A673 (cell line): ENCODE measurements around the gene CDAN1.

ENCODE experiments used
- EZH2 ChIP-seq: fragments of 200-600 bp; sonication (generic); IDR thresholded peaks from 2 replicates; pipeline ENCODE4 v1.6.1; 2017; ENCODE audit warnings: borderline replicate concordance, low read depth, mild to moderate bottlenecking, mixed read lengths, antibody characterized with exemption, low read length; ENCODE audit not compliant: poor library complexity, severe bottlenecking
- TF ChIP-seq, protein P1 (sequence below): fragments of 300-800, 200-600 bp; sonication (generic); conservative IDR thresholded peaks from 2 replicates; pipeline ENCODE4 v1.5.1; 2017; ENCODE audit warnings: low read depth, mild to moderate bottlenecking, antibody characterized with exemption, low read length, moderate library complexity, mixed read lengths

DNA sequence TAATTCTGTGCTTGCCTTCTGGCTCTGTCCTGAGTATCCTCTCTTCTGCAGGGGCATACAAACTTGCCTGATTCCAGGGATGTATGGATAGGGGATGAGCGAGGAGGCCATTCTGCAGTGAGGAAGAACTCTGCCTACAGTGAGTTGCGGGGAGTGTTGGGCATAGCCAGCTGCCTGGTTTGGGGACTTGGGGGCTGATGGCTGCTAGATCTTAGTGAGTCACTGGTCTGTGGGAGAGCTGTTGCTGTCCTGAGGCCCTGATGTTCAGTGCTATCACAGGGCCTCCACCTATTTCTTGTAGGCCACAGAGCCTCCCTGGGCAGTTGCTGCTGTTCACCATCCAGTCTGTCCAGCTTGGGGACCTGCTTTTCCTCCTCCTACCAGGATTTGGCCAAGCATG is 20.3 kb downstream of the CDAN1 start:
- TF ChIP-seq, protein P1, sequence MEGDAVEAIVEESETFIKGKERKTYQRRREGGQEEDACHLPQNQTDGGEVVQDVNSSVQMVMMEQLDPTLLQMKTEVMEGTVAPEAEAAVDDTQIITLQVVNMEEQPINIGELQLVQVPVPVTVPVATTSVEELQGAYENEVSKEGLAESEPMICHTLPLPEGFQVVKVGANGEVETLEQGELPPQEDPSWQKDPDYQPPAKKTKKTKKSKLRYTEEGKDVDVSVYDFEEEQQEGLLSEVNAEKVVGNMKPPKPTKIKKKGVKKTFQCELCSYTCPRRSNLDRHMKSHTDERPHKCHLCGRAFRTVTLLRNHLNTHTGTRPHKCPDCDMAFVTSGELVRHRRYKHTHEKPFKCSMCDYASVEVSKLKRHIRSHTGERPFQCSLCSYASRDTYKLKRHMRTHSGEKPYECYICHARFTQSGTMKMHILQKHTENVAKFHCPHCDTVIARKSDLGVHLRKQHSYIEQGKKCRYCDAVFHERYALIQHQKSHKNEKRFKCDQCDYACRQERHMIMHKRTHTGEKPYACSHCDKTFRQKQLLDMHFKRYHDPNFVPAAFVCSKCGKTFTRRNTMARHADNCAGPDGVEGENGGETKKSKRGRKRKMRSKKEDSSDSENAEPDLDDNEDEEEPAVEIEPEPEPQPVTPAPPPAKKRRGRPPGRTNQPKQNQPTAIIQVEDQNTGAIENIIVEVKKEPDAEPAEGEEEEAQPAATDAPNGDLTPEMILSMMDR = no peak
- TF ChIP-seq EZH2 = no peak
